Measurements from ENCODE around the gene RC3H2. TPM values are rescaled to one million over a fixed set of nuclear protein-coding genes. Genes with fewer than 3 reads are reported as not detected.
A peak's percentile ranks its signal among the peaks of the same experiment; 100 is the strongest.

Gene RC3H2
- total and polyA plus RNA-seq, 2 of the 13 experiments (the other 11 are each of a cell fraction or from before 2014, with no cell fraction given), result 21.0 to 36.4 TPM

DNA sequence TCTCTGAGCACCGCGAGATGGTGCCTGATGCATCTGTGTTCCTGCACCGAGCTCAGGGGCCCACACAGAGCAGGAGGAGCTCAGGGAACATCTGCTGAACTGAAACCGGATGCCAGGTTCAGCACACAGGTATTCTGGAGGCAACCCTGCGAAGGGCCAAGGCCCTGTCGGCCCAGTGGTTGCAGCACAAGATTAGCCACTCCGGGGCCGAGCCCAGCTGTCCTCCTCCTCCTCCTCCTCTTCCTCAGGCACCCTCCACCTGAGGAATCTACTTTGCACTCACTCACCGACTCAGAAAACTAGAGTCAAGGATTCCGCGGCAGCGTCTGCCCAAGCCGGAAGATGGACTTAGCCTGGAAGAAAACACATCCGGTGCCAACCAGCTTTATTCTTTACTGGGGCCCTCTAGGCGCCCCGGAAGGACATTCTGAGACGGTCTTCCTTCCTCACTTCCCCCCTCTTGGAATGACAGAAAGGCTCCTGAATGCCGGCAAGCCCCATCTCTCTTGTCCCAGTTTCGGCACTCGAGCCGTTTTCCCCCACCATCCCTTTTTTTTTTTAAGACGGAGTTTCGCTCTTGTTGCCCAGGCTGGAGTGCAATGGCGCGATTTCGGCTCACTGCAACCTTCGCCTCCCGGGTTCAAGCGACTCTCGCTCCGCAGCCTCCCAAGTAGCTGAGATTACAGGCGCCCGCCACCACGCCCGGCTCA is 8.0 kb upstream of the RC3H2 start, which contains the start of gene ZBTB6 (continued):
- TF ChIP-seq EED (CRISPR knock-in tag; IDR thresholded peaks at IDR 0.05), result peak; percentile 66; the same call in 1 of the 2 replicates
- TF ChIP-seq, protein P1, sequence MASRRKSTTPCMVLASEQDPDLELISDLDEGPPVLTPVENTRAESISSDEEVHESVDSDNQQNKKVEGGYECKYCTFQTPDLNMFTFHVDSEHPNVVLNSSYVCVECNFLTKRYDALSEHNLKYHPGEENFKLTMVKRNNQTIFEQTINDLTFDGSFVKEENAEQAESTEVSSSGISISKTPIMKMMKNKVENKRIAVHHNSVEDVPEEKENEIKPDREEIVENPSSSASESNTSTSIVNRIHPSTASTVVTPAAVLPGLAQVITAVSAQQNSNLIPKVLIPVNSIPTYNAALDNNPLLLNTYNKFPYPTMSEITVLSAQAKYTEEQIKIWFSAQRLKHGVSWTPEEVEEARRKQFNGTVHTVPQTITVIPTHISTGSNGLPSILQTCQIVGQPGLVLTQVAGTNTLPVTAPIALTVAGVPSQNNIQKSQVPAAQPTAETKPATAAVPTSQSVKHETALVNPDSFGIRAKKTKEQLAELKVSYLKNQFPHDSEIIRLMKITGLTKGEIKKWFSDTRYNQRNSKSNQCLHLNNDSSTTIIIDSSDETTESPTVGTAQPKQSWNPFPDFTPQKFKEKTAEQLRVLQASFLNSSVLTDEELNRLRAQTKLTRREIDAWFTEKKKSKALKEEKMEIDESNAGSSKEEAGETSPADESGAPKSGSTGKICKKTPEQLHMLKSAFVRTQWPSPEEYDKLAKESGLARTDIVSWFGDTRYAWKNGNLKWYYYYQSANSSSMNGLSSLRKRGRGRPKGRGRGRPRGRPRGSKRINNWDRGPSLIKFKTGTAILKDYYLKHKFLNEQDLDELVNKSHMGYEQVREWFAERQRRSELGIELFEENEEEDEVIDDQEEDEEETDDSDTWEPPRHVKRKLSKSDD (CRISPR knock-in tag; IDR thresholded peaks at IDR 0.05; ENCODE audit: low read depth), result no peak
- TF ChIP-seq HOXA7 (CRISPR knock-in tag; IDR thresholded peaks at IDR 0.05), result no peak
- TF ChIP-seq TGIF2 (CRISPR knock-in tag; IDR thresholded peaks at IDR 0.05), result peak; percentile 19; the same call in 1 of the 2 replicates
- no peak for TF ChIP-seq MEIS1 (CRISPR knock-in tag; IDR thresholded peaks at IDR 0.05; ENCODE audit: borderline replicate concordance)
- peak; percentile 46 for TF ChIP-seq U2AF1 (optimal IDR thresholded peaks at IDR 0.05; ENCODE audit: low read depth, low read length)
- no peak for TF ChIP-seq ZNF773 (CRISPR knock-in tag; IDR thresholded peaks at IDR 0.05; ENCODE audit: borderline replicate concordance)
- TF ChIP-seq ZNF251 (CRISPR knock-in tag; IDR thresholded peaks at IDR 0.05), result no peak
- no peak; the same call in 1 of the 2 replicates for TF ChIP-seq ZSCAN12 (CRISPR knock-in tag; IDR thresholded peaks at IDR 0.05)
- no peak; the same call in 1 of the 2 replicates for TF ChIP-seq HDAC2 (CRISPR knock-in tag; IDR thresholded peaks at IDR 0.05)
- TF ChIP-seq PHF20 (CRISPR knock-in tag; IDR thresholded peaks at IDR 0.05), result peak; percentile 98
- TF ChIP-seq, protein P2, sequence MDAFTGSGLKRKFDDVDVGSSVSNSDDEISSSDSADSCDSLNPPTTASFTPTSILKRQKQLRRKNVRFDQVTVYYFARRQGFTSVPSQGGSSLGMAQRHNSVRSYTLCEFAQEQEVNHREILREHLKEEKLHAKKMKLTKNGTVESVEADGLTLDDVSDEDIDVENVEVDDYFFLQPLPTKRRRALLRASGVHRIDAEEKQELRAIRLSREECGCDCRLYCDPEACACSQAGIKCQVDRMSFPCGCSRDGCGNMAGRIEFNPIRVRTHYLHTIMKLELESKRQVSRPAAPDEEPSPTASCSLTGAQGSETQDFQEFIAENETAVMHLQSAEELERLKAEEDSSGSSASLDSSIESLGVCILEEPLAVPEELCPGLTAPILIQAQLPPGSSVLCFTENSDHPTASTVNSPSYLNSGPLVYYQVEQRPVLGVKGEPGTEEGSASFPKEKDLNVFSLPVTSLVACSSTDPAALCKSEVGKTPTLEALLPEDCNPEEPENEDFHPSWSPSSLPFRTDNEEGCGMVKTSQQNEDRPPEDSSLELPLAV (CRISPR knock-in tag; conservative IDR thresholded peaks at IDR 0.05; ENCODE audit: low read depth), result no peak
- TF ChIP-seq, protein P3, sequence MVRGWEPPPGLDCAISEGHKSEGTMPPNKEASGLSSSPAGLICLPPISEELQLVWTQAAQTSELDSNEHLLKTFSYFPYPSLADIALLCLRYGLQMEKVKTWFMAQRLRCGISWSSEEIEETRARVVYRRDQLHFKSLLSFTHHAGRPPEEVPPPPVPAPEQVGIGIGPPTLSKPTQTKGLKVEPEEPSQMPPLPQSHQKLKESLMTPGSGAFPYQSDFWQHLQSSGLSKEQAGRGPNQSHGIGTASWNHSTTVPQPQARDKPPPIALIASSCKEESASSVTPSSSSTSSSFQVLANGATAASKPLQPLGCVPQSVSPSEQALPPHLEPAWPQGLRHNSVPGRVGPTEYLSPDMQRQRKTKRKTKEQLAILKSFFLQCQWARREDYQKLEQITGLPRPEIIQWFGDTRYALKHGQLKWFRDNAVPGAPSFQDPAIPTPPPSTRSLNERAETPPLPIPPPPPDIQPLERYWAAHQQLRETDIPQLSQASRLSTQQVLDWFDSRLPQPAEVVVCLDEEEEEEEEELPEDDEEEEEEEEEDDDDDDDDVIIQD (CRISPR knock-in tag; IDR thresholded peaks at IDR 0.05; ENCODE audit: low read depth), result no peak; the same call in 1 of the 2 replicates
- TF ChIP-seq CREB1 (IDR thresholded peaks at IDR 0.05), result no peak
- 0 out of 2 replicates have a peak, but pooled peaks have one; percentile 50 for TF ChIP-seq CREB1 (CRISPR knock-in tag; IDR thresholded peaks at IDR 0.05)
- TF ChIP-seq, protein P4, sequence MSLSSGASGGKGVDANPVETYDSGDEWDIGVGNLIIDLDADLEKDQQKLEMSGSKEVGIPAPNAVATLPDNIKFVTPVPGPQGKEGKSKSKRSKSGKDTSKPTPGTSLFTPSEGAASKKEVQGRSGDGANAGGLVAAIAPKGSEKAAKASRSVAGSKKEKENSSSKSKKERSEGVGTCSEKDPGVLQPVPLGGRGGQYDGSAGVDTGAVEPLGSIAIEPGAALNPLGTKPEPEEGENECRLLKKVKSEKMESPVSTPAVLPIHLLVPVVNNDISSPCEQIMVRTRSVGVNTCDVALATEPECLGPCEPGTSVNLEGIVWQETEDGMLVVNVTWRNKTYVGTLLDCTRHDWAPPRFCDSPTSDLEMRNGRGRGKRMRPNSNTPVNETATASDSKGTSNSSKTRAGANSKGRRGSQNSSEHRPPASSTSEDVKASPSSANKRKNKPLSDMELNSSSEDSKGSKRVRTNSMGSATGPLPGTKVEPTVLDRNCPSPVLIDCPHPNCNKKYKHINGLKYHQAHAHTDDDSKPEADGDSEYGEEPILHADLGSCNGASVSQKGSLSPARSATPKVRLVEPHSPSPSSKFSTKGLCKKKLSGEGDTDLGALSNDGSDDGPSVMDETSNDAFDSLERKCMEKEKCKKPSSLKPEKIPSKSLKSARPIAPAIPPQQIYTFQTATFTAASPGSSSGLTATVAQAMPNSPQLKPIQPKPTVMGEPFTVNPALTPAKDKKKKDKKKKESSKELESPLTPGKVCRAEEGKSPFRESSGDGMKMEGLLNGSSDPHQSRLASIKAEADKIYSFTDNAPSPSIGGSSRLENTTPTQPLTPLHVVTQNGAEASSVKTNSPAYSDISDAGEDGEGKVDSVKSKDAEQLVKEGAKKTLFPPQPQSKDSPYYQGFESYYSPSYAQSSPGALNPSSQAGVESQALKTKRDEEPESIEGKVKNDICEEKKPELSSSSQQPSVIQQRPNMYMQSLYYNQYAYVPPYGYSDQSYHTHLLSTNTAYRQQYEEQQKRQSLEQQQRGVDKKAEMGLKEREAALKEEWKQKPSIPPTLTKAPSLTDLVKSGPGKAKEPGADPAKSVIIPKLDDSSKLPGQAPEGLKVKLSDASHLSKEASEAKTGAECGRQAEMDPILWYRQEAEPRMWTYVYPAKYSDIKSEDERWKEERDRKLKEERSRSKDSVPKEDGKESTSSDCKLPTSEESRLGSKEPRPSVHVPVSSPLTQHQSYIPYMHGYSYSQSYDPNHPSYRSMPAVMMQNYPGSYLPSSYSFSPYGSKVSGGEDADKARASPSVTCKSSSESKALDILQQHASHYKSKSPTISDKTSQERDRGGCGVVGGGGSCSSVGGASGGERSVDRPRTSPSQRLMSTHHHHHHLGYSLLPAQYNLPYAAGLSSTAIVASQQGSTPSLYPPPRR (CRISPR knock-in tag; IDR thresholded peaks at IDR 0.05; ENCODE audit: borderline replicate concordance), result no peak; the same call in 1 of the 2 replicates
- TF ChIP-seq, protein P5, sequence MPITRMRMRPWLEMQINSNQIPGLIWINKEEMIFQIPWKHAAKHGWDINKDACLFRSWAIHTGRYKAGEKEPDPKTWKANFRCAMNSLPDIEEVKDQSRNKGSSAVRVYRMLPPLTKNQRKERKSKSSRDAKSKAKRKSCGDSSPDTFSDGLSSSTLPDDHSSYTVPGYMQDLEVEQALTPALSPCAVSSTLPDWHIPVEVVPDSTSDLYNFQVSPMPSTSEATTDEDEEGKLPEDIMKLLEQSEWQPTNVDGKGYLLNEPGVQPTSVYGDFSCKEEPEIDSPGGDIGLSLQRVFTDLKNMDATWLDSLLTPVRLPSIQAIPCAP (CRISPR knock-in tag; IDR thresholded peaks at IDR 0.05; ENCODE audit: low read depth), result no peak
- TF ChIP-seq BORCS8-MEF2B (CRISPR knock-in tag; IDR thresholded peaks at IDR 0.05), result peak; percentile 71
